ENCODE data around the gene WDFY3.
A peak's percentile ranks its signal among the peaks of the same experiment; 100 is the strongest.

The WDFY3 gene

DNA sequence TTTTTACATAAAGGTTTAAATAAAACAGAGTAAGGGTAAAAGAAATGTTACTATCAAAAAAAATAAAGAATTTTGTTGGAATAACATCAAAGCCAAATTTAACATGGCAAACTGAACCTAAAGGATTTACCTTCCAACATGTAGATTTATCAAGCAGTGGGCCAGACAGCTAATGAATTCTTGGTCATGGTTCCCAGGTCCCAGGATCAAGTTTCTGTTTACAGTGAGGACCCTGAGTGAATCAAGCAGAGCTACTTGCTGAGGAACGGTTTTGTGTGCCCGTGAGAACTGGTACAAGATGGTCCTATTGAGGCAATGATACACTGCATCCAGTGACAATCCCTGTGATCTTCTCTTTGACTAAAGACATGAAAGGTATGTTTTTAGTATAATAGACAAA lies 226.4 kb downstream of the WDFY3 start:
- H3K4me3 ChIP-seq (ENCODE audit: low read depth in 1 of 5, low read length in 5 of 5), result no peak overlapping the region
- H3K27ac ChIP-seq (ENCODE audit: low read depth, low read length), result no peak overlapping the region
- H3K4me1 ChIP-seq (ENCODE audit: control insufficient read depth in 5 of 5, insufficient read depth in 5 of 5, low read length in 5 of 5), result no peaks in the 10 kb centered on the region
- H3K9me3 ChIP-seq (ENCODE audit: control insufficient read depth in 5 of 5, low read length in 5 of 5), result no peaks in the 10 kb centered on the region
- H3K36me3 ChIP-seq (ENCODE audit: control insufficient read depth in 5 of 5, insufficient read depth in 5 of 5, low read length in 5 of 5), result peaks cover 46 to 81% (median 70%) of the 10 kb centered on the region in 5 donors
- H3K27me3 ChIP-seq (ENCODE audit: control insufficient read depth in 5 of 5, insufficient read depth in 4 of 5, low read length in 5 of 5), result no peaks in the 10 kb centered on the region
- no peak overlapping the region for H3K9ac ChIP-seq (ENCODE audit: low read length in 5 of 5)

DNA sequence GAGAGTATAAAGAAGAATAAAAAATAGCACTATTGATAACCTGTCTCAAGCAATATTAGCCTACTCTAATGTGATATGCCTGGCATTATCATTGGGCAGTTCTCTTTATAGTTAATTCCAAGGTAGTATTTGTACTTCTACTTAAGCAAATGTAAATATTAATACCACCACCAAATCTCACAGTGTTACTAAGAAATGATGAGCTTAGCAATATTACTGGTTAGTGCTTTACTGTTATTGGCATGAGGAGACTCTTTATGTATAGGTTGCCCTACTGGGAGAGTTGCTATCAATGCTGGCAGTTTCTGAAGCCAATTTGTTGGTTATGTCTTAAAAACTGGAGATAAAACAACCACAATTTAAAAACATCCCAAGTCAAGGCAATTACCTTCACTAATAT lies 227.9 kb downstream of the WDFY3 start:
- H3K4me1 ChIP-seq (ENCODE audit: control insufficient read depth in 5 of 5, insufficient read depth in 5 of 5, low read length in 5 of 5), result no peaks in the 10 kb centered on the region
- H3K27me3 ChIP-seq (ENCODE audit: control insufficient read depth in 5 of 5, insufficient read depth in 4 of 5, low read length in 5 of 5), result no peaks in the 10 kb centered on the region
- H3K9ac ChIP-seq (ENCODE audit: low read length in 5 of 5), result no peak overlapping the region
- H3K27ac ChIP-seq (ENCODE audit: low read depth, low read length), result no peak overlapping the region
- no peaks in the 10 kb centered on the region for H3K9me3 ChIP-seq (ENCODE audit: control insufficient read depth in 5 of 5, low read length in 5 of 5)
- H3K36me3 ChIP-seq (ENCODE audit: control insufficient read depth in 5 of 5, insufficient read depth in 5 of 5, low read length in 5 of 5), result peaks cover 48 to 90% (median 77%) of the 10 kb centered on the region in 5 donors
- no peak overlapping the region for H3K4me3 ChIP-seq (ENCODE audit: low read depth in 1 of 5, low read length in 5 of 5)

DNA sequence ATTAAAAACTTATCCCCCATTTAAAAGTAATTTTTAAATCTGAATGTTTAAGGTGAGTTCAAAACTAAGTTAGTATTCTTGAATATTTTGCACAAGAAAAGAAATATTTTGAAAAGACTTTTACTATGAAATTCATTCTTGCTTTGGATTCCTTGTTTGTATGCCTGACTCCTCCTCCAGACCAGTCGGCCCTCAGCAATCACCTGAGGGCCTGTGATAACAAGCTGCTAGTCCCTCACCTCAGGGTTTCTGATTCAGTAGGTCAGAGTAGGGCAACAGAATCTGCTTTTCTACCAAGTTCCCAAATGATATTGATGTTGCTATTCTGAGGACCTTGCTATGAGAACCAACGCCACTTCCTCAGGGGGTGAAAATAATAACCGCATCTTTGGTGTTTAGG lies 228.8 kb downstream of the WDFY3 start:
- H3K9me3 ChIP-seq (ENCODE audit: control insufficient read depth in 5 of 5, low read length in 5 of 5), result no peaks in the 10 kb centered on the region
- H3K27ac ChIP-seq (ENCODE audit: low read depth, low read length), result no peak overlapping the region
- H3K27me3 ChIP-seq (ENCODE audit: control insufficient read depth in 5 of 5, insufficient read depth in 4 of 5, low read length in 5 of 5), result no peaks in the 10 kb centered on the region
- no peak overlapping the region for H3K9ac ChIP-seq (ENCODE audit: low read length in 5 of 5)
- H3K4me1 ChIP-seq (ENCODE audit: control insufficient read depth in 5 of 5, insufficient read depth in 5 of 5, low read length in 5 of 5), result no peaks in the 10 kb centered on the region
- no peak overlapping the region for H3K4me3 ChIP-seq (ENCODE audit: low read depth in 1 of 5, low read length in 5 of 5)
- peaks cover 46 to 90% (median 79%) of the 10 kb centered on the region in 5 donors for H3K36me3 ChIP-seq (ENCODE audit: control insufficient read depth in 5 of 5, insufficient read depth in 5 of 5, low read length in 5 of 5)

DNA sequence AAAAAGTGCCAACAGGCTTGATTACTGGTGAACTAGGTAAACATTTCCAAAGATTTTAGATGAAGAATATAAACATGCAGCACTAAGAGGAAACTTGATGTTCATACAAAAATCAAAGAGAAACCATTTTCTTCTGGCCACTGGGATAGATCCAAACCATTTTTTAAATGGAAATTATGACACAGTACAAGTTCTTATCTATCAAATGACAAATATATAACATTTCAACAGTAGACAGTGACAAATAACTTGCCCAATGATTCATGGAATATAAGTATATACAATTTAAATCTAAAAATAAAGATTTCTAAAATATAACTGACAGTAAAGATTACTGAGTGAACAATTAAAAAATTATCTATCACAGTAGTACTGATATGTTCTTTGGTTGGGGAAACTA lies 232.5 kb downstream of the WDFY3 start:
- Histone ChIP-seq H3K27ac (ENCODE audit: low read depth, low read length) (no peak overlapping the region), H3K4me3 (ENCODE audit: low read depth in 1 of 5, low read length in 5 of 5) (no peak overlapping the region), H3K9me3 (ENCODE audit: control insufficient read depth in 5 of 5, low read length in 5 of 5) (no peaks in the 10 kb centered on the region), H3K4me1 (ENCODE audit: control insufficient read depth in 5 of 5, insufficient read depth in 5 of 5, low read length in 5 of 5) (no peaks in the 10 kb centered on the region), H3K9ac (ENCODE audit: low read length in 5 of 5) (no peak overlapping the region), H3K27me3 (ENCODE audit: control insufficient read depth in 5 of 5, insufficient read depth in 4 of 5, low read length in 5 of 5) (no peaks in the 10 kb centered on the region), H3K36me3 (ENCODE audit: control insufficient read depth in 5 of 5, insufficient read depth in 5 of 5, low read length in 5 of 5) (peaks cover 42 to 71% (median 62%) of the 10 kb centered on the region in 5 donors)

DNA sequence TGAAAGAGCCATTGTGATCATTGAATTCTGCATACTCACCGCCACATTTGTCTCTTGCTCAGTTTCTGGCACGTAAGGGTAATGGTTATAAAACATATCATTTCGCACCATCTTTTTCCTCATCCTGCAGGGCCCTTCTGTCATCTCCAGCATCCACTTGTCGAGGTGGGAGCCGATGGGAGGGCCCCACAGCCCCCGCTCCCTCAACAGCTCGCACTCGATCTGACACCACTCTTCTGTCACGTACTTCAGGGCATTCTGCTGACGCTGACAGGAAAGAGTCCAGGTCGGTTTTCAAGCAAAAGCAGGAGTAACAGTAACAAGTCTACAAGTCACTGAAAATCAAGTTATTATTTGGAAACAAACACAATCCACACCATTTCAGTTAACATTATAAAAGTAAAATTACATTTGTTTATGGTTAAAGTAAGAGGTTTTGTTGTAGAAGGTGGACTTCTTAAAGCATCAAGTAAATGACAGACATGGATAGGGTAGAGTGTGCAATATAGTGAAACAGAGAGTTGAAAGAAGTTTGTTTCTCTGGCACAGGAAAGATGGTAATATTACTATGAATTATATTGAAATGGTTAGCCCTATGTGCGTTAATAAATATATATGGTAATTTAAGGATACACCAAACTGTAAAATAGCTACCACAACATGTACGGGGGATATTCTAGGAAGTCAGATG lies 233.0 kb downstream of the WDFY3 start:
- Histone ChIP-seq H3K9me3 (ENCODE audit: control insufficient read depth in 5 of 5, low read length in 5 of 5) (no peaks in the 10 kb centered on the region), H3K9ac (ENCODE audit: low read length in 5 of 5) (no peak overlapping the region), H3K4me1 (ENCODE audit: control insufficient read depth in 5 of 5, insufficient read depth in 5 of 5, low read length in 5 of 5) (no peaks in the 10 kb centered on the region), H3K27ac (ENCODE audit: low read depth, low read length) (no peak overlapping the region), H3K4me3 (ENCODE audit: low read depth in 1 of 5, low read length in 5 of 5) (no peak overlapping the region), H3K36me3 (ENCODE audit: control insufficient read depth in 5 of 5, insufficient read depth in 5 of 5, low read length in 5 of 5) (peaks cover 38 to 65% (median 57%) of the 10 kb centered on the region in 5 donors), H3K27me3 (ENCODE audit: control insufficient read depth in 5 of 5, insufficient read depth in 4 of 5, low read length in 5 of 5) (no peaks in the 10 kb centered on the region)

DNA sequence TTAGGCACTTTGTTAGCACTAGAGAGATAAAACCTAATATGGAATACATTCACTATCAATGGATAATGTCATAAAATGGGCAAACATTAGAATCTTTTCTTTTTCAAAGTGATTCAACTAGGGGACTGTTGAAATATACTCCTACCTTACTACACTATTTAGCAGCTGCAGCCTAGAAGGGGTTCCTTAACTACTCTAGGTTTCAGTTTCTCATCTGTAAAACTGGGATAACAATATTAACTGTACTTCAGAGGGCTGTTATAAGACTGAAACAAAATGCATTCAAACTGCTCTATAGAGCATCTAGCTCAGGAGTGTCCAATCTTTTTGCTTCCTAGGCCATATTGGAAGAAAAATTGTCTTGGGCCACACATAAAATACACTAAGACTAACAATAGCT lies 236.1 kb downstream of the WDFY3 start:
- Histone ChIP-seq H3K4me1 (ENCODE audit: control insufficient read depth in 5 of 5, insufficient read depth in 5 of 5, low read length in 5 of 5) (no peaks in the 10 kb centered on the region), H3K36me3 (ENCODE audit: control insufficient read depth in 5 of 5, insufficient read depth in 5 of 5, low read length in 5 of 5) (peaks cover 24 to 39% (median 33%) of the 10 kb centered on the region in 5 donors), H3K27me3 (ENCODE audit: control insufficient read depth in 5 of 5, insufficient read depth in 4 of 5, low read length in 5 of 5) (no peaks in the 10 kb centered on the region), H3K9ac (ENCODE audit: low read length in 5 of 5) (no peak overlapping the region), H3K27ac (ENCODE audit: low read depth, low read length) (no peak overlapping the region), H3K4me3 (ENCODE audit: low read depth in 1 of 5, low read length in 5 of 5) (no peak overlapping the region), H3K9me3 (ENCODE audit: control insufficient read depth in 5 of 5, low read length in 5 of 5) (no peaks in the 10 kb centered on the region)

DNA sequence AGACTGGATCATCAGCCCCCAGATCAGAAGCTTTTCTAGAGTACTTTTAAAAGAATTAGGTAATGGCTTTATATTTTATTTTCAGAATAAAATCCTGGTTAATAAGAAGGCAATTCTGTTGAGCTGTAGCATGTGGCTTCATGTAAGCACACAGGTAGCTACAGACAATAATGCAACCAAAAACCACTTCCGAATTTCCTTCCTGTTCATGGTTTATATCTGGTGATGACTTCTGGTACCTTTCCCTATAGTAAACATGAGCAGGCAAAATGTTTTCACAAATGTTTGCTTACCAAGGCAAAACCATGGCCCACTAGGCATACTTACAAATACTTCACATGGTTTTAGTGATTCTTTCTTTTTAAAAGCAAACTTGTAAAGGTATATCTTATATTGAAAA lies 239.0 kb downstream of the WDFY3 start:
- Histone ChIP-seq H3K4me3 (ENCODE audit: low read depth in 1 of 5, low read length in 5 of 5) (no peak overlapping the region), H3K27ac (ENCODE audit: low read depth, low read length) (no peak overlapping the region), H3K27me3 (ENCODE audit: control insufficient read depth in 5 of 5, insufficient read depth in 4 of 5, low read length in 5 of 5) (no peaks in the 10 kb centered on the region), H3K4me1 (ENCODE audit: control insufficient read depth in 5 of 5, insufficient read depth in 5 of 5, low read length in 5 of 5) (no peaks in the 10 kb centered on the region), H3K9ac (ENCODE audit: low read length in 5 of 5) (no peak overlapping the region), H3K36me3 (ENCODE audit: control insufficient read depth in 5 of 5, insufficient read depth in 5 of 5, low read length in 5 of 5) (peaks cover 17 to 33% (median 30%) of the 10 kb centered on the region in 5 donors), H3K9me3 (ENCODE audit: control insufficient read depth in 5 of 5, low read length in 5 of 5) (no peaks in the 10 kb centered on the region)

- H3K27me3 ChIP-seq (ENCODE audit: control insufficient read depth in 5 of 5, insufficient read depth in 4 of 5, low read length in 5 of 5), result no peaks in the 10 kb centered on the region
- H3K36me3 ChIP-seq (ENCODE audit: control insufficient read depth in 5 of 5, insufficient read depth in 5 of 5, low read length in 5 of 5), result peaks cover 14 to 34% (median 25%) of the 10 kb centered on the region in 5 donors
- H3K4me3 ChIP-seq (ENCODE audit: low read depth in 1 of 5, low read length in 5 of 5), result no peak overlapping the region
- H3K9ac ChIP-seq (ENCODE audit: low read length in 5 of 5), result no peak overlapping the region
- H3K4me1 ChIP-seq (ENCODE audit: control insufficient read depth in 5 of 5, insufficient read depth in 5 of 5, low read length in 5 of 5), result no peaks in the 10 kb centered on the region
- no peaks in the 10 kb centered on the region for H3K9me3 ChIP-seq (ENCODE audit: control insufficient read depth in 5 of 5, low read length in 5 of 5)
- no peak overlapping the region for H3K27ac ChIP-seq (ENCODE audit: low read depth, low read length)
Observed at GRCh38 chr4:84726356-84726755, 240.1 kb downstream of the WDFY3 start.

DNA sequence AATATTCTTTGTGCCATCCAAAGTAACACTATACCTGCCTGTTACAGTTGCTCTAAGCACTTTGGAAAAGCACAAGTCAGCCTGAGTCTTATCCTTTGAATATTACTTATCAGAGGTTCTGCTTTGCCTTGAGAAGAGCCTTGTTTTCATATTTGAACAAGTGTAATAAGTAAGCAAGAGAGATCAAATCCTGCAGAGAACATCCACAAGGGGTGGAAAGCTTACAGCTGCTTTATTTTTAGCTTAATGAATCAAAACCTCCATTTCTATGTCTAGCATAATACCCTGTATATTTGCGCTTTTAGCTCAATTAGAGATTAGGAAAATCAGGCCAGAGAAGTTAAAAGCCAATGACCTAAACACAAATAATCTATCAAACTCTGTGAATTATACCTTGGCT lies 243.8 kb downstream of the WDFY3 start:
- H3K9ac ChIP-seq (ENCODE audit: low read length in 5 of 5), result no peak overlapping the region
- no peaks in the 10 kb centered on the region for H3K27me3 ChIP-seq (ENCODE audit: control insufficient read depth in 5 of 5, insufficient read depth in 4 of 5, low read length in 5 of 5)
- no peaks in the 10 kb centered on the region for H3K9me3 ChIP-seq (ENCODE audit: control insufficient read depth in 5 of 5, low read length in 5 of 5)
- peaks cover 28 to 49% (median 31%) of the 10 kb centered on the region in 5 donors for H3K36me3 ChIP-seq (ENCODE audit: control insufficient read depth in 5 of 5, insufficient read depth in 5 of 5, low read length in 5 of 5)
- no peak overlapping the region for H3K27ac ChIP-seq (ENCODE audit: low read depth, low read length)
- no peak overlapping the region for H3K4me3 ChIP-seq (ENCODE audit: low read depth in 1 of 5, low read length in 5 of 5)
- H3K4me1 ChIP-seq (ENCODE audit: control insufficient read depth in 5 of 5, insufficient read depth in 5 of 5, low read length in 5 of 5), result peaks cover 0 to 8% (median 0%) of the 10 kb centered on the region in 5 donors

GRCh38 chr4:84719115-84719514 lies 247.4 kb downstream of the WDFY3 start:
- peaks cover 24 to 62% (median 31%) of the 10 kb centered on the region in 5 donors for H3K36me3 ChIP-seq (ENCODE audit: control insufficient read depth in 5 of 5, insufficient read depth in 5 of 5, low read length in 5 of 5)
- no peaks in the 10 kb centered on the region for H3K9me3 ChIP-seq (ENCODE audit: control insufficient read depth in 5 of 5, low read length in 5 of 5)
- H3K27me3 ChIP-seq (ENCODE audit: control insufficient read depth in 5 of 5, insufficient read depth in 4 of 5, low read length in 5 of 5), result no peaks in the 10 kb centered on the region
- peak overlapping the region in 1 of 5 donors; percentile 30 for H3K9ac ChIP-seq (ENCODE audit: low read length in 5 of 5)
- no peak overlapping the region for H3K4me3 ChIP-seq (ENCODE audit: low read depth in 1 of 5, low read length in 5 of 5)
- no peak overlapping the region for H3K27ac ChIP-seq (ENCODE audit: low read depth, low read length)
- H3K4me1 ChIP-seq (ENCODE audit: control insufficient read depth in 5 of 5, insufficient read depth in 5 of 5, low read length in 5 of 5), result peaks cover 0 to 8% (median 0%) of the 10 kb centered on the region in 5 donors

Measured in subcutaneous abdominal adipose tissue (tissue), 5 donors.